IMR-90 (cell line): Measurements from ENCODE around the gene ZNF280A.

Experiments used
- CEBPB ChIP-seq: IDR thresholded peaks from 2 replicates; pipeline ENCODE4 v1.6.1; 2012; ENCODE audit warnings: low read depth, low read length, improper control_type of control experiment
- CHD1 ChIP-seq: IDR thresholded peaks from 2 replicates; pipeline ENCODE4 v1.6.1; 2012; ENCODE audit warnings: low read depth, low read length, improper control_type of control experiment
- CTCF ChIP-seq: conservative IDR thresholded peaks from 2 replicates; pipeline ENCODE4 v1.5.1; 2012; ENCODE audit warnings: mild to moderate bottlenecking, low read depth, low read length, improper control_type of control experiment
- FOS ChIP-seq: fragments of 150-350 bp; IDR thresholded peaks from 2 replicates; pipeline ENCODE4 v1.6.1; 2016; ENCODE audit warnings: low read depth, low read length
- MAFK ChIP-seq: IDR thresholded peaks from 2 replicates; pipeline ENCODE4 v1.6.1; 2012; ENCODE audit warnings: low read depth, low read length, improper control_type of control experiment
- POLR2A ChIP-seq: IDR thresholded peaks from 2 replicates; pipeline ENCODE4 v1.6.1; 2012; ENCODE audit warnings: mild to moderate bottlenecking, low read depth, low read length
- RCOR1 ChIP-seq: IDR thresholded peaks from 2 replicates; pipeline ENCODE4 v1.6.1; 2012; ENCODE audit warnings: mild to moderate bottlenecking, low read length, improper control_type of control experiment; ENCODE audit not compliant: insufficient replicate concordance
- RFX5 ChIP-seq: IDR thresholded peaks from 2 replicates; pipeline ENCODE4 v1.8.0; 2012; ENCODE audit warnings: low read depth, mild to moderate bottlenecking, low read length, moderate library complexity
- SMC3 ChIP-seq: fragments of 150-350 bp; IDR thresholded peaks from 2 replicates; pipeline ENCODE4 v1.6.1; 2016; ENCODE audit warnings: low read depth, mild to moderate bottlenecking, antibody characterized with exemption, low read length, moderate library complexity
- TF ChIP-seq, protein P1 (sequence below): fragments of 150-350 bp; IDR thresholded peaks from 2 replicates; pipeline ENCODE4 v1.6.1; 2017; ENCODE audit warnings: mild to moderate bottlenecking, antibody characterized with exemption, low read length, low read depth
- TF ChIP-seq, protein P2 (sequence below): fragments of 150-350 bp; IDR thresholded peaks from 2 replicates; pipeline ENCODE4 v1.6.1; 2016; ENCODE audit warnings: low read depth, mild to moderate bottlenecking, low read length, moderate library complexity, borderline replicate concordance

DNA sequence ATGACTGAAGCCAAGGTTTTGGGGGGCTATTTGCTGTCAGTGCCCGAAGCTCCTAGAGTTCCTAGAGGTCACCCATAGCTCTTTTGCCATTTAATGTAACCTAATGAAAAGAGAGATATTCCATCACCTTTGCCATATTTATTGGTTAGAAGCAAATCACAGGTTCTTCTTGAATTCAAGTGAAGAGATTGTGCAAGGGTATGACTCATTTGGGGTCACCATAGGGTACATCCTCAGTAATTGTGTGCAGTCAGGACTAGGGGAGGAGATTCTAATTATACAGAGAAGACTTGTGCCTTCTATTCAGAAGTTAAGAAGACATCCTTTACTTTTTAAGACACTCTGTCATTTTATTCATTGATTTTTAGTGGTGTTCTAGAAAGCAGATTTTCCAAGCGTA is 45.9 kb upstream of the ZNF280A start:
- TF ChIP-seq POLR2A (no peak), SMC3 (no peak), RCOR1 (no peak), FOS (0 out of 2 replicates have a peak, but pooled peaks have one; percentile 19), CEBPB (peak; percentile 82), CTCF (no peak), RFX5 (no peak), CHD1 (no peak), MAFK (no peak)
- TF ChIP-seq, protein P1, sequence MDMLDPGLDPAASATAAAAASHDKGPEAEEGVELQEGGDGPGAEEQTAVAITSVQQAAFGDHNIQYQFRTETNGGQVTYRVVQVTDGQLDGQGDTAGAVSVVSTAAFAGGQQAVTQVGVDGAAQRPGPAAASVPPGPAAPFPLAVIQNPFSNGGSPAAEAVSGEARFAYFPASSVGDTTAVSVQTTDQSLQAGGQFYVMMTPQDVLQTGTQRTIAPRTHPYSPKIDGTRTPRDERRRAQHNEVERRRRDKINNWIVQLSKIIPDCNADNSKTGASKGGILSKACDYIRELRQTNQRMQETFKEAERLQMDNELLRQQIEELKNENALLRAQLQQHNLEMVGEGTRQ: no peak
- TF ChIP-seq, protein P2, sequence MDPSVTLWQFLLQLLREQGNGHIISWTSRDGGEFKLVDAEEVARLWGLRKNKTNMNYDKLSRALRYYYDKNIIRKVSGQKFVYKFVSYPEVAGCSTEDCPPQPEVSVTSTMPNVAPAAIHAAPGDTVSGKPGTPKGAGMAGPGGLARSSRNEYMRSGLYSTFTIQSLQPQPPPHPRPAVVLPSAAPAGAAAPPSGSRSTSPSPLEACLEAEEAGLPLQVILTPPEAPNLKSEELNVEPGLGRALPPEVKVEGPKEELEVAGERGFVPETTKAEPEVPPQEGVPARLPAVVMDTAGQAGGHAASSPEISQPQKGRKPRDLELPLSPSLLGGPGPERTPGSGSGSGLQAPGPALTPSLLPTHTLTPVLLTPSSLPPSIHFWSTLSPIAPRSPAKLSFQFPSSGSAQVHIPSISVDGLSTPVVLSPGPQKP: no peak
